ENCODE measurements around the gene ARPC5.

ARPC5 gene

GRCh38 chr1:183604038-183604808 is 31.4 kb downstream of the ARPC5 start:
- H4K8ac ChIP-seq (ENCODE audit: low read depth, low read length), result no peak overlapping the region
- no peak overlapping the region for H3K4ac ChIP-seq (ENCODE audit: low read length)
- no peak overlapping the region for H3K9ac ChIP-seq (ENCODE audit: low read depth, low read length, poor library complexity)
- H3K9me3 ChIP-seq (replicated peaks in 1 of 2; ENCODE audit: control insufficient read depth in 2 of 2, insufficient read depth in 1 of 2, low read depth in 1 of 2, low read length in 2 of 2), result no peaks in the 10 kb centered on the region
- H3K36me3 ChIP-seq (replicated peaks in 1 of 2; ENCODE audit: control insufficient read depth in 2 of 2, insufficient read depth in 2 of 2, low read length in 2 of 2), result no peaks in the 10 kb centered on the region
- H3K4me3 ChIP-seq (ENCODE audit: low read length in 2 of 2), result no peak overlapping the region
- H2AK5ac ChIP-seq (ENCODE audit: low read depth, low read length), result no peak overlapping the region
- H2BK5ac ChIP-seq (ENCODE audit: low read length), result no peak overlapping the region
- no peak overlapping the region for H2BK120ac ChIP-seq (ENCODE audit: low read depth, low read length)
- no peak overlapping the region for H3K27ac ChIP-seq (replicated peaks; ENCODE audit: low read length)
- H2BK12ac ChIP-seq (ENCODE audit: low read length), result no peak overlapping the region
- no peak overlapping the region for H3K23ac ChIP-seq (ENCODE audit: low read depth, low read length, poor library complexity)
- no peak overlapping the region for H3K18ac ChIP-seq (ENCODE audit: low read length)
- no peak overlapping the region for H2BK15ac ChIP-seq (ENCODE audit: low read length)
- peaks cover 0 to 13% (median 0%) of the 10 kb centered on the region in 3 experiments for H3K27me3 ChIP-seq (ENCODE audit: control insufficient read depth in 3 of 3, insufficient read depth in 3 of 3, low read depth in 1 of 3, low read length in 3 of 3)
- H3K14ac ChIP-seq (ENCODE audit: low read length), result no peak overlapping the region
- H3K4me2 ChIP-seq (ENCODE audit: insufficient read depth, low read length, poor library complexity, severe bottlenecking), result no peak overlapping the region
- whole genome bisulfite sequencing, 2 donors (ENCODE audit: extremely low coverage in 2 of 2, insufficient read length in 2 of 2, insufficient replicate concordance in 1 of 2), result no CpG with 5 or more reads among the region's 10 CpGs
- H2AFZ ChIP-seq (ENCODE audit: low read length), result no peak overlapping the region
- no peak overlapping the region for H4K91ac ChIP-seq (ENCODE audit: low read depth, low read length, poor library complexity)
- H3K79me1 ChIP-seq (ENCODE audit: low read depth, low read length), result no peaks in the 10 kb centered on the region
- DNase-seq (ENCODE audit: low spot score), result no peak
- H3K4me1 ChIP-seq (ENCODE audit: control insufficient read depth in 2 of 2, insufficient read depth in 1 of 2, low read depth in 1 of 2, low read length in 2 of 2), result no peaks in the 10 kb centered on the region

- H3K4ac ChIP-seq (ENCODE audit: low read length), result no peak overlapping the region
- DNase-seq (ENCODE audit: low spot score), result no peak
- H2BK5ac ChIP-seq (ENCODE audit: low read length), result no peak overlapping the region
- H3K79me1 ChIP-seq (ENCODE audit: low read depth, low read length), result no peaks in the 10 kb centered on the region
- no peak overlapping the region for H2AK5ac ChIP-seq (ENCODE audit: low read depth, low read length)
- H3K27ac ChIP-seq (replicated peaks; ENCODE audit: low read length), result no peak overlapping the region
- H2BK12ac ChIP-seq (ENCODE audit: low read length), result no peak overlapping the region
- H3K9me3 ChIP-seq (replicated peaks in 1 of 2; ENCODE audit: control insufficient read depth in 2 of 2, insufficient read depth in 1 of 2, low read depth in 1 of 2, low read length in 2 of 2), result no peaks in the 10 kb centered on the region
- H2BK15ac ChIP-seq (ENCODE audit: low read length), result no peak overlapping the region
- H3K9ac ChIP-seq (ENCODE audit: low read depth, low read length, poor library complexity), result no peak overlapping the region
- no CpG with 5 or more reads among the region's 1 CpG for WGBS, 2 donors (ENCODE audit: extremely low coverage in 2 of 2, insufficient read length in 2 of 2, insufficient replicate concordance in 1 of 2)
- no peaks in the 10 kb centered on the region for H3K36me3 ChIP-seq (replicated peaks in 1 of 2; ENCODE audit: control insufficient read depth in 2 of 2, insufficient read depth in 2 of 2, low read length in 2 of 2)
- no peak overlapping the region for H3K4me3 ChIP-seq (ENCODE audit: low read length in 2 of 2)
- H3K14ac ChIP-seq (ENCODE audit: low read length), result no peak overlapping the region
- no peak overlapping the region for H3K23ac ChIP-seq (ENCODE audit: low read depth, low read length, poor library complexity)
- H4K91ac ChIP-seq (ENCODE audit: low read depth, low read length, poor library complexity), result no peak overlapping the region
- H3K18ac ChIP-seq (ENCODE audit: low read length), result no peak overlapping the region
- no peak overlapping the region for H2BK120ac ChIP-seq (ENCODE audit: low read depth, low read length)
- H3K4me2 ChIP-seq (ENCODE audit: insufficient read depth, low read length, poor library complexity, severe bottlenecking), result no peak overlapping the region
- H3K27me3 ChIP-seq (ENCODE audit: control insufficient read depth in 3 of 3, insufficient read depth in 3 of 3, low read depth in 1 of 3, low read length in 3 of 3), result peaks cover 0 to 19% (median 0%) of the 10 kb centered on the region in 3 experiments
- H3K4me1 ChIP-seq (ENCODE audit: control insufficient read depth in 2 of 2, insufficient read depth in 1 of 2, low read depth in 1 of 2, low read length in 2 of 2), result no peaks in the 10 kb centered on the region
- no peak overlapping the region for H4K8ac ChIP-seq (ENCODE audit: low read depth, low read length)
- H2AFZ ChIP-seq (ENCODE audit: low read length), result no peak overlapping the region
These were observed 33.1 kb downstream of the ARPC5 start for GRCh38 chr1:183602510-183602909.

GRCh38 chr1:183600634-183601033 is 34.9 kb downstream of the ARPC5 start:
- Histone ChIP-seq H3K4me3 (ENCODE audit: low read length in 2 of 2) (no peak overlapping the region), H2BK120ac (ENCODE audit: low read depth, low read length) (no peak overlapping the region), H3K79me1 (ENCODE audit: low read depth, low read length) (no peaks in the 10 kb centered on the region), H3K4ac (ENCODE audit: low read length) (no peak overlapping the region), H4K91ac (ENCODE audit: low read depth, low read length, poor library complexity) (no peak overlapping the region), H2BK15ac (ENCODE audit: low read length) (no peak overlapping the region), H3K36me3 (replicated peaks in 1 of 2; ENCODE audit: control insufficient read depth in 2 of 2, insufficient read depth in 2 of 2, low read length in 2 of 2) (no peaks in the 10 kb centered on the region), H2AFZ (ENCODE audit: low read length) (no peak overlapping the region), H3K9ac (ENCODE audit: low read depth, low read length, poor library complexity) (no peak overlapping the region), H2AK5ac (ENCODE audit: low read depth, low read length) (no peak overlapping the region), H3K14ac (ENCODE audit: low read length) (no peak overlapping the region), H2BK12ac (ENCODE audit: low read length) (no peak overlapping the region), H3K27ac (replicated peaks; ENCODE audit: low read length) (no peak overlapping the region), H4K8ac (ENCODE audit: low read depth, low read length) (no peak overlapping the region), H3K23ac (ENCODE audit: low read depth, low read length, poor library complexity) (no peak overlapping the region), H2BK5ac (ENCODE audit: low read length) (no peak overlapping the region), H3K9me3 (replicated peaks in 1 of 2; ENCODE audit: control insufficient read depth in 2 of 2, insufficient read depth in 1 of 2, low read depth in 1 of 2, low read length in 2 of 2) (no peaks in the 10 kb centered on the region), H3K4me2 (ENCODE audit: insufficient read depth, low read length, poor library complexity, severe bottlenecking) (no peak overlapping the region), H3K4me1 (ENCODE audit: control insufficient read depth in 2 of 2, insufficient read depth in 1 of 2, low read depth in 1 of 2, low read length in 2 of 2) (no peaks in the 10 kb centered on the region), H3K18ac (ENCODE audit: low read length) (no peak overlapping the region), H3K27me3 (ENCODE audit: control insufficient read depth in 3 of 3, insufficient read depth in 3 of 3, low read depth in 1 of 3, low read length in 3 of 3) (peaks cover 0 to 16% (median 0%) of the 10 kb centered on the region in 3 experiments)
- WGBS, 2 donors (ENCODE audit: extremely low coverage in 2 of 2, insufficient read length in 2 of 2, insufficient replicate concordance in 1 of 2), result no CpG with 5 or more reads among the region's 3 CpGs
- DNase-seq (ENCODE audit: low spot score), result no peak

GRCh38 chr1:183600136-183600535 is 35.4 kb downstream of the ARPC5 start:
- no peaks in the 10 kb centered on the region for H3K36me3 ChIP-seq (replicated peaks in 1 of 2; ENCODE audit: control insufficient read depth in 2 of 2, insufficient read depth in 2 of 2, low read length in 2 of 2)
- H2BK5ac ChIP-seq (ENCODE audit: low read length), result no peak overlapping the region
- no peak for DNase-seq (ENCODE audit: low spot score)
- H3K4me1 ChIP-seq (ENCODE audit: control insufficient read depth in 2 of 2, insufficient read depth in 1 of 2, low read depth in 1 of 2, low read length in 2 of 2), result no peaks in the 10 kb centered on the region
- no peak overlapping the region for H3K23ac ChIP-seq (ENCODE audit: low read depth, low read length, poor library complexity)
- no peak overlapping the region for H4K8ac ChIP-seq (ENCODE audit: low read depth, low read length)
- H2BK120ac ChIP-seq (ENCODE audit: low read depth, low read length), result no peak overlapping the region
- H3K18ac ChIP-seq (ENCODE audit: low read length), result no peak overlapping the region
- no peak overlapping the region for H2BK12ac ChIP-seq (ENCODE audit: low read length)
- no peak overlapping the region for H3K4me3 ChIP-seq (ENCODE audit: low read length in 2 of 2)
- H3K79me1 ChIP-seq (ENCODE audit: low read depth, low read length), result no peaks in the 10 kb centered on the region
- H2AFZ ChIP-seq (ENCODE audit: low read length), result no peak overlapping the region
- no peaks in the 10 kb centered on the region for H3K9me3 ChIP-seq (replicated peaks in 1 of 2; ENCODE audit: control insufficient read depth in 2 of 2, insufficient read depth in 1 of 2, low read depth in 1 of 2, low read length in 2 of 2)
- H3K4ac ChIP-seq (ENCODE audit: low read length), result no peak overlapping the region
- H3K9ac ChIP-seq (ENCODE audit: low read depth, low read length, poor library complexity), result no peak overlapping the region
- H2BK15ac ChIP-seq (ENCODE audit: low read length), result no peak overlapping the region
- no peak overlapping the region for H3K14ac ChIP-seq (ENCODE audit: low read length)
- whole genome bisulfite sequencing, 2 donors (ENCODE audit: extremely low coverage in 2 of 2, insufficient read length in 2 of 2, insufficient replicate concordance in 1 of 2), result no CpG with 5 or more reads among the region's 3 CpGs
- H4K91ac ChIP-seq (ENCODE audit: low read depth, low read length, poor library complexity), result no peak overlapping the region
- no peak overlapping the region for H3K4me2 ChIP-seq (ENCODE audit: insufficient read depth, low read length, poor library complexity, severe bottlenecking)
- peaks cover 0 to 12% (median 0%) of the 10 kb centered on the region in 3 experiments for H3K27me3 ChIP-seq (ENCODE audit: control insufficient read depth in 3 of 3, insufficient read depth in 3 of 3, low read depth in 1 of 3, low read length in 3 of 3)
- no peak overlapping the region for H2AK5ac ChIP-seq (ENCODE audit: low read depth, low read length)
- H3K27ac ChIP-seq (replicated peaks; ENCODE audit: low read length), result no peak overlapping the region
